ENCODE results near the gene RAI1.

The RAI1 gene

DNA sequence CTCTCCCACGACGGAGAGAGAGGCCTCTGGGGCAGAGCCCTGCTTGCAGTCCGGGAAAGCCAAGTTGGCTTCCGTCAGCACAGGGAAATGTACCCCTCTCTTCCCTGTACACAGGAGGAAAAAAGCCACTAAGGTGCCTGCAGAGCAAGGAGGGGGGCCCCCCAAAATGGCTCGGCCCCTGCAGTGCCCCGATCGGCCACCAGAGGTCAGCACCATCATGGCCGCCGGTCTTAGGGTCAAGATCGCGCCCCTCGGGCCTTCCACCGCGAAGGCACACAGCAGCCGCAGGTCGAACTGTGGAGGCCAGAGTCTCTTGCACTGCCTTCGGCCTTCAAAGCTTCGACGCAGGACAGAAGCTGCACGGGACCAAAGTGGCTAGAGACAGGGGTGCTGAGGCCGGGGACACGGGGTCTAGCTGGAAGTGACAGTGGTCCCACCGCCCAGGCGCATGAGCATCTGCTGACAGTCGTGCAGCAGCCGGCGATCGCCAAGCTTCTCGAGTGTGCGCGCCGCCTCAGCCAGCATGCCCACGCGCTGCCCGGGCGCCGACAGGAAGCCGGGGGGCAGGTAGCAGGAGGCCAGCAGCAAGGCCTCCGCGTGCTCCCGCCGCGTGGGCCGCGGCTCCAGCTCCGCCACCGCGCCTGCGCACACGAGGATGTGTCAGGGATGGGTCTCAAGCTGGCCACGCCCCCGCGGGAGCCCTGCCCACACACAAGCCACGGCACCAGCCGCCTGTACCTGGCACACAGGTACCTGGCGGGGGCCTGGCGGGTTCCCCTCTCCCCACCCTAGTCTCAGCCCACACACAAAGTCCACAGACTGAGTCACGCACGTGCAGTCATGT lies 131.2 kb downstream of the RAI1 start:
- DNase-seq (ENCODE audit: low read depth in 4 of 4, low spot score in 1 of 4) = peak in 3 of 4 experiments; percentile 44 to 50 (median 48)

DNA sequence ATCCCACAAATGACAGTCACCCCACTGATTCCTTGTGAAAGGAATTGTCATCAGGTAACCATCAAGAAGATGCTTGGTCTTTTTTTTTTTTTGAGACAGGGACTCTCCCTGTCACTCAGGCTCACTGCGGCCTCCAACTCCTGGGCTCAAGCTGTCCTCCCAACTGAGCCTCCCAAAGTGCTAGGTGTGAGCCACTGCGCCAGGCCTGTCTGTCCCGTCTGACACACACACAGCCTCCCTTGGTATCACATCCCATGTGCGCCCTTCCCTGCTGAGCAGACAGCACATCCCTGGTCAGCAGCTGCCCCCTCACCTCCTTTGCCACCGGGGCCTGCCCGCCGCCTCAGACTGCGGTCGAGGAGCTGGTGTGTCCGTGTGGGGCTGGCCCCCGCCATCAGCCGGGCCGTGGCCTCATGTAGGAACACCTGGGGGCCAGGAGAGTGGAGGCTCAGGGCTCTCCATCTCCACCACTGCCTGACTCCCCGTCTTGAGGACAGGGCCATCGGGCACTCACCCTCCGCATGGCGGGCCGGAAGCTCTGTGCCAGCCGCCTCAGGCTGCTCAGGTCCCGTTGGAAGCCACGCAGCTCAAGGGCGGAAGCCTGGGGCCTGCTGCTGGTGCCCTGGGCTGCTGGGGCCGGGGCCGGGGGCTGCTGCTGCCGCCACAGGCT lies 131.9 kb downstream of the RAI1 start:
- DNase-seq (ENCODE audit: low read depth in 4 of 4, low spot score in 1 of 4) = no peak

DNA sequence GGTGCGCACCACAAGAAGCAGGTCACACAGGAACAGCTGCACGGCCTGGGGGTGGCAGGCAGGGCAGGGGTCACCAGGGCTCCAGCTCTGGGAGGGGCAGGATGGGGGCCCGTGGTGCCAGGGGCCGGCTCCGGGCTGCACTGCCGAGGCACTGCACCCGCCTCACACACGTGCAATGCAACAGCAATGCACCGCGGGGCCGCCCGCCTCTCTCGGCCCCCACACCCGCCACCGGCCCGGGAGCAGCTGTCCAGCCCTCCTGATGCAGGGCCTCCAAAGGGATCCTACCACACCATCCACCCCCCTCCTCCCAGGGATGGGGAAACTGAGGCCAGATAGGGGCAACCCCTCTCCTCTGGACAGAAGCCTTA lies 132.5 kb downstream of the RAI1 start:
- DNase-seq (ENCODE audit: low read depth in 4 of 4, low spot score in 1 of 4) = no peak

DNA sequence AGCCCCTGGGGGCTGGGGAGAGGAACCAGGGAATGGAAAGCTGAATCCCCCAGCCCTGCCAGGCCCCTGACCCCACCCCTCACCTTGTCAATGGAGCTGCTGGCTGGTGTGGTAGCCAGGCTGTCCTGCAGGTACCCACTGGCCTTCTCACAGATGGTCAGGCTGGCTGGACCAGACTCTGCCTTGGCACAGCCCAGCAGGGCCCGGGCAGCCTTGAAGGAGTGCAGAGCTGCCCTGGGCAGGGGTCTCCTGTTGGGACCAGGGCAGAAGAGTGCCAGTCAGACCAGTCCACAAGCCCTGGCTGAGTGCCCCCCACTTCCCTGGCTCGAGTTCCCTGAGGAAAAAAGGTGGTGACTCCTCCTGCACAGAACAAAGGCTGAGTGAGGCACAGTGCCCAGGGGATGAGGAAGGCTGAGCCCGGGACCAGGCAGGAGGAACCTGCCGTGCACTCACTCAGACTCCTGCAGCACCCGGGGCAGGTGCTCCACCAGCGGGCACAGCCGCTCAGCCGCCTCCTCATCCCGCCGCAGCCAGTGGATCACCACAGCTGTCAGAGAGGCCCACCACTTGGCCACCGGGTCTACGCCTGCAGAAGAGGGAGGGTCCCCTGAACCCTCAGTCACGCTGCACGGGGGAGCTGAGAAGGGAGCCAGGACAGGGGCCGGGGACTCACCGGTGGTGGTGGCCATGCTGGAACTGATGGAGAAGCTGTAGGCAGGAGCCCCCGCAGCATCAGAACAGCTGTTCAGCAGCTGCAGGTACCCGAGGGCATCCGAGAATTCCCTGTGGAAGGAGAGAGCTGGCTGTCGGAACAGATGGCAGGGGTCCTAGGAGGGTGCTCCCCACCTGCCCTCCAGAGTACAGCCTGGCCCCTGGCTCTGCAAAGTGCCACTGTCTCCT lies 133.2 kb downstream of the RAI1 start:
- DNase-seq (ENCODE audit: low read depth in 4 of 4, low spot score in 1 of 4) = no peak

DNA sequence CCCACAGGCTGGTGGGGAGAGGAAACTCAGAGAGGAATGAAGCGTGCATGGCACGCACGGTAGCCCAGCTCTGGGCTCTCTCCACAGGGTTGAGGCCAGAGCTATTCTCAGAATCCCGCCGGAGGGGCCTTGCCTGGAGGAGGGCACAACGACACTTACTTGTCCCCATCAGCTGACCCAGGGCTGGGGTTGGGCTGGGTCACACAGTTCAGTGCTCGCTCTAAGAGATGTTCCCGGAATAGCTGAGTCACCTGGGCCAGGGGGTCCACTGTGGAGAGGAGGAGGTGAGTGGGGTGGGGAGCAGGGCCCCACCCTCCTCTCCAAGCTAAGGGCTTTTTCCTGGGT lies 133.8 kb downstream of the RAI1 start:
- no peak for DNase-seq (ENCODE audit: low read depth in 4 of 4, low spot score in 1 of 4)

DNA sequence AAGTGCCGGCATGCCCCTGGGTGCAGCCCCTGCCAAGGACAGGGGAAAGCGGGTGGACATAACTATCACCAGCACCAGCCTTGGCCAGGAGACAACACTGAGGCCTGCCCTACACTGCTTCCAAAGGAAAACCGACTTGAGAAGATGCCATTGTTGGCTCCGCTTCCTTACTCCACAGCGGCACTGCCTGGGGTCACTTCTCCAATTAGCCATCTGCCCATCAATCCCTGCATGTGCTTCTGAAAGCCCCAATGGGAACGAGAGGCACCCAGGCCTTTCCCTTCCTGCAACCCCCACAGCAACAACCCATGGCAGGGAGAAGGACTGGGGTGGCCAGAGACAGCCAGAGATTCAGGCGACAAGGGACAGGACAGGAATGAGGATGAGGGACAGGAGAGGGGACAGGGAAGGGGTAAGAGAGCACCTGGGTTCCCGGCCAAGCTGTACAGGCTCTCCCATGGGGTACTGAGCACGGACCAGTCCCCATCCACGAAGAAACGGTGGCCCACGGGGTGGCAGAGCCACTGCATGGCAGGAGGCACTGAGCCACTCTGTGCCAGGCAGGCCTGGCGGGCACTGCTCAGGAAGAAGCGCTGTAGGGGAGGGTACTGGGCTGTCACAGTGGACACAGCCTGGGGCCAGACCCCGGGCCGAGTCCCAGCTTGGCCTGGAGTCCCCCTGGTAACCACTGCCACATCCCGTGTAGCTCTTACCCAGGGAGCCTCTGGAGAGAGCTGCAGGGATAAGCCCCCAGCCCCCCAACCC lies 134.4 kb downstream of the RAI1 start:
- DNase-seq (ENCODE audit: low read depth in 4 of 4, low spot score in 1 of 4) = no peak

DNA sequence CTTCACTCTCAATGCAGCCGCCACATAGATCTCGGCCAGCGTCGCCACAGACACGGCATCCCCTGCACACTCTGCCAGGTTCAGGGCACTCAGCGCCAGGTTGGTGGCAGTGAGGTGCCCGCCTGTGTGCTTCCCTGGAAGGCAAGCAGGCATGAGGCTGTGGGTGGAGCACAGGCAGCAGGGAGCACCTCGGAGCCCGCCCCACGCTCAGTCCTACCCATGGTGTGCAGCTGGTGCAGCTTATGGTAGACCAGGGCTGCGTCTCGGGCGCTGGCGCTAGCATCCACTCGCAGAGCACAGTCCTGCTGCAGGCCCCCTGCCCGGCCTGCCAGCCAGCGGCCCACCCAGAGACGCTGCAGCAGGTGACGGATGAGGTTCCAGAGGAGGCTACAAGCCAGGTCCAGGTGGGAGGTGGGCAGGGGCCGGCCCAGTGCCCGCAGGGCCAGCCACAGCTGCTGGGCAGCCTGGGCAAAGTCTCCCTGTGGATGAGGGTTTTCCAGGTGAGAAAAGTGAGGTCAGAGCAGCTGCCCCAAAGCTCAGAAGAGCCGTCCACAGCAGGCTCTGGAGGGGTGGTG lies 135.1 kb downstream of the RAI1 start:
- DNase-seq (ENCODE audit: low read depth in 4 of 4, low spot score in 1 of 4) = no peak

DNA sequence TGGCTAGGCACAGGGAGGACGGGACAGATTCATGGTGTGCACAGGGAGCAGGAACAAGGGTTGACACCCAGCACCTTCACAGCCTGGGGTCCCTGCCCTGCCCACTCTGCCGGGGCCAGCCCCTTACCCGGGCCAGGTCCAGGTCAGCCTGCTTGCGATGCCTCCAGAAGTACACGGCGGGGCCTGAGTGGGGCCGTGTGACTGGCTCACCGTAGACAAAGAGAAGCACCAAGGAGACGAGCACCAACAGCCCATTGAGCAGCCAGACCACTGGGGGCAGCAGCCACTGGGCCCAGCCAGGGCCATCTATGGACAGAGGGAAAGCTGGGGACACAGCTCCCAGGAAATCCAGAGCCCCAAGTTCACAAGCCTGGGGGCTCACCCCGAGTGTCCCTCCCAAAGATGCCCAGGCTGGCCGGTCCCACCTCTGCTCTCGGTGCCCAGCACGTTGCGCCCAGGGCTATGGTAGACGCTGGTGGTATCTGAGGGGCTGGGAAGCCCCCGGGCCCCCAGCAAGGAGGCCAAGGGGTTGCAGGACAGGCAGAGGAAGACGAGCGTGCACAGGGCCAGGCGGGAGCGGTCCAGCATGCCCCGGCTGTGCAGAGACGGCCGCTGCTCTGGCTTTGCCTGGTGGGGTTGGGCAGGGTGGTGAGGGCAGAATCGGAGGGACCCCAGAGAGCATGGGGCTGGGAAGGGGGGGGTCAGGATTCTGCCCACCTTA lies 135.7 kb downstream of the RAI1 start:
- DNase-seq (ENCODE audit: low read depth in 4 of 4, low spot score in 1 of 4) = no peak

DNA sequence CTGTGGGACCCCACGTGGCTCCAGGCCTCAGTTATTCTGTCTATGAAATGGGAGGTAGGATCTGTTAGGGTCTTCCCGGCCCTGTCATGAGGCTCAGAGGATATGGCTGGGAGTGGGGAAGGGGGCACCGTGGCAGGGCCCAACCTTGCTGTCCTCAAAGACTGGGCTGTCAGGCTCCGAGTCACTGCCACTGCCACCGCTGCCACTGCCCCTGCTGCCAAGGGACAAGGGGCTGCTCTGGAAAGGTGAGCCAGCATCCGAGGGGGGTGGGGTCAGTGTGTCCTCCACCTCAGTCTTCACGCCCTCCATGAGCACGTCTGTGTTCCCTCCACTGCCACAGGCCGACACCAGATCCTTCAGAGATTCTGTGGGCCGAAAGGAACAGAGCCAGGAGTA lies 136.3 kb downstream of the RAI1 start:
- DNase-seq (ENCODE audit: low read depth in 4 of 4, low spot score in 1 of 4) = no peak

DNA sequence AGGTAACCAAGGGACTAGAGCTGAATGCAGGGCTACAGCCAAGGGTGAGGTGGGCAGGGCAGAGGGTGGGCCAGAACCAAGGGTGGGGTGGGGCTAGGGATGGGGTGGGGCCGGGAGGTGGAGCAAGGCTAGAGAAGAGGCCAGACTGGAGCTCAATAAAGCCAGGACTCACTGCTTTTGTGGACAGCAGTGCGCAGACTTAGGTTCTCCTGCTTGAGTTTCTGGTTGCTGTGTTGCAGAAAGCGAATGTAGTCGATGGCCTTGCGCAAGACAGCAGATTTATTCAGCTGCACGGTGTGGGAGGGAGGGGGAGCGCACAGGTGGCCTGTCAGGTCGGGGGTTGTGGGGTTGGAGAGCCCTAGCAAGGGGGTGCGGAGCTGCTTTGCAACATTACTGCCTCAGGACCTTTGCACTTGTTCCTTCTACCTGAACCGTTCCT lies 136.8 kb downstream of the RAI1 start:
- peak in 1 of 4 experiments; percentile 27 for DNase-seq (ENCODE audit: low read depth in 4 of 4, low spot score in 1 of 4)

DNA sequence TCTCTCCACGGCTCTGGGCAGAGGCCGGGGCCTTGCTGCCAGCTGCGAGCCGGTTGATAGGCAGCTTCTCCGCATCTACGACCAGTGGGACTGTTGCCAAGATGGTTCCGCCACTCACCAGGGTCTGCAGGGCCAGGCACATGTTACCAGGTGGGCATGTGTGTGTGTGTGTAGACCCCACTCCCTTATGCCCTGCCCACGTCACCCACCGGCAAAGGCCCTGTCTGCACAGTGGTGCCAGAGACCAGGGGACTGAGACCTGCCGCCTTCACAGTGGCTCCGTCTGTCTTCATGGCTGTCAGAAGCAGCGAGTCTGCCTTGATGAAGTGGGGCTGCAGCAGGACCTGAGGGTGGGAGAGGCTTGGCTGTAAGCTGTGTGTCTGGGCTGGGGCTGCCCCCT lies 137.9 kb downstream of the RAI1 start:
- no peak for DNase-seq (ENCODE audit: low read depth in 4 of 4, low spot score in 1 of 4)

DNA sequence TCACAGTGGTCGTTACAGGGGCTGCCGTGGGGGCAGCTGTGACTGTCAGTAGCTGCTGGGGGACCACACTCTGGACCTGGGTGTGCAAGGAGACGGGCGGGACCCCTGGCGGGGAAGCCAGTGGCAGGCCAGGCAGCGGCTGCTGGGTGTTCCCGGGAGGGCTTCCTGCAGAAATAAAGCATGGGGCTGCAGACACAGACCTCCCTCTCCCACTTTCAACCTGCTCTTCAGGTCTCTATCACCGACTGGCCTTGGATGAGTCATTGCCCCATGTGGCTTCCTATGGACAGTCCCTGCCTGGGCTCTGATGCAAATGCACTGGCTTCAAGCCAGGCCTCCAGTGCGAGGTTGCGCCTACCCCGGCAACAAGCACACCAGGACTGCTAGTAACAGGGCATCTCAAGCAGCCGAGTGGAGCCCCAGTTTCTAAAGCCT lies 138.3 kb downstream of the RAI1 start:
- peak in 3 of 4 experiments; percentile 28 to 77 (median 65) for DNase-seq (ENCODE audit: low read depth in 4 of 4, low spot score in 1 of 4)

DNA sequence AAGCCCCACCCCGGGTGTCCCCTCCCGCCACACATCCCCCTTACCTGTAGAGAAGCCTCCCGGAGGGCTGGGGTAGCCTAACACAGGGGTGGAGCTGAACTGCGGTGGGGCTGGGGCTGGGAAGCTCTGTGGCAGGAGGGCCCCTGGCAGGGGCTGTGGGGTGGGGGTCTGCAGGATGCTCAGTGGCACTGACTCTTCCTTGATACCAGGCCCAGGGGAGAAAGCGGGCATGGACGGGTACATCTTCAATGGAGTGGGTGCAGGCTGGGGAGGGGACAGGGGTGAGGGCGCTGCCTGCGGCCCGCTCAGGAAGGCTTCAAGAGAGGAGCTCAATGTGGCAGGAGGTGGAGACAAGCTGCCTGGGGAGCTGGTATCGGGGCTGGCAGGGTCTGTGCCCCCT lies 138.8 kb downstream of the RAI1 start:
- DNase-seq (ENCODE audit: low read depth in 4 of 4, low spot score in 1 of 4) = no peak

DNA sequence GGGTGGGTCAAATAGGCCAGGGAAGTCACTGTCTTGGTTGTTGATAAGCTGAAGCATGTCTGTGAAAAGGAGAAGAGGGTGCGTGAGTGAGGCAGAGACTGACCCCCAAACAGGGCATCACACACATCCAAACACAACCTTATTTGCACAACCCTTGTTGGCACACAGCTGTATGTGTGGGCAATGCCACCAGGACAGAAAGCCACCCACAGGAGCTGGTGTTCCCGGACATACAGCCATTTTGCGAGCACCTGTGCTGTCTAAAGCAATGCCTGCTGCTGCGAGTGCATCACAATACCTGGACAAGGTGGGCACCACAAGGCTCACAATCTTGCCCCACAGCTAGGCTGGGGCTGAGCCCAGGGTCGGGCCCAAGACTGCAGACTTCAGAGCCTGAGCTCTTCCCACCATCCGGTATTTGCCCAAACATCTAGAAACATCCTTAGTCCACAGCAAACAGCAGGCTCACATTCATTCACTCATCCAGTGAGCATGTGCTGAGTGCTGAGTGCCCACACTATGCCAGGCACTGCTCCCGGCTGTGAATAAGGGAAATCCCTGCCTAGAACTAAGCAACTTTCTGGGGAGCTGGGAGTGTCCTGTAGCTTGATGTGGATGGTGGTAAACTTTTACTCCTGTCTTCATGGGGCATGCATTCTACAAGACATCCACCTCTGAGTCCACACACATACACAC lies 139.4 kb downstream of the RAI1 start:
- DNase-seq (ENCODE audit: low read depth in 4 of 4, low spot score in 1 of 4) = no peak

DNA sequence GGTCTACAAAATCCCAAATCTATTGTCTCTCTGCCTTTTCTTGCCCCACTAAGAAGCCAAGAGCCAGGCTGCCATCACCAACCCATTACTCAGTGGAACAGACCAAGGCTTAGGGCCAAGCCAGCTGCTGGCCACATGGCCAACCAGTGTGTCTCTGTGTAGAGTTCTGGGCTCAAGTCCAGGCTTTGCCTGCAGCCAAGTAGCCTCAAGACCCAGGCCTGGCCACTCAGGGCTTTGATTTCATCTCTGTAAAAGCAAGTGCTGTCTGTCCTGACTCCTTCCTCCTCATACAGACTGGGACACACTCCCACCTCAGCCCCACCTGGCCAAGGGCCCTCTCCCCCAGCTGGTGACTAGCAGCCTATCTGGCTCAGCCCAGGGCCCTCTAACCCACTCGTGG lies 140.9 kb downstream of the RAI1 start:
- DNase-seq (ENCODE audit: low read depth in 4 of 4, low spot score in 1 of 4) = no peak

DNA sequence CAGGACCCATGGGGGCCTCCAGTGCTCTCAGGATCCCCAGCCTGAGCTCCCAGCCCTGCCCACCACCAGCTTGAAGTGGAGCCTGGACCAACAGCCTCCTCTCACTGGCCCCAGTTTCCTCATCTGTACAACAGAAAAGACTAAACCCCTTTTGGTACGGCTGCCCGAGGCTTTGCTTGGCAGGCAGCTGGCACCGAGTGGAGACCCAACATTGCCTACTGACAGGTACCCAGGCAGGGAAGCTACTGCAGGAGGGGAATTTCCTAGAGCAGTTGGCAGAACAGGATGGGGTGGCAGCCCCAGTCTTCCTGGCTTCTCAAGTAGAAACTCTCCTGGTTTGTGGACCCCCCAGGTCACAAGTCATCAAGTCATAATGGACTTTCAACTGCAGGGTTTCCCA lies 141.4 kb downstream of the RAI1 start:
- DNase-seq (ENCODE audit: low read depth in 4 of 4, low spot score in 1 of 4) = no peak

DNA sequence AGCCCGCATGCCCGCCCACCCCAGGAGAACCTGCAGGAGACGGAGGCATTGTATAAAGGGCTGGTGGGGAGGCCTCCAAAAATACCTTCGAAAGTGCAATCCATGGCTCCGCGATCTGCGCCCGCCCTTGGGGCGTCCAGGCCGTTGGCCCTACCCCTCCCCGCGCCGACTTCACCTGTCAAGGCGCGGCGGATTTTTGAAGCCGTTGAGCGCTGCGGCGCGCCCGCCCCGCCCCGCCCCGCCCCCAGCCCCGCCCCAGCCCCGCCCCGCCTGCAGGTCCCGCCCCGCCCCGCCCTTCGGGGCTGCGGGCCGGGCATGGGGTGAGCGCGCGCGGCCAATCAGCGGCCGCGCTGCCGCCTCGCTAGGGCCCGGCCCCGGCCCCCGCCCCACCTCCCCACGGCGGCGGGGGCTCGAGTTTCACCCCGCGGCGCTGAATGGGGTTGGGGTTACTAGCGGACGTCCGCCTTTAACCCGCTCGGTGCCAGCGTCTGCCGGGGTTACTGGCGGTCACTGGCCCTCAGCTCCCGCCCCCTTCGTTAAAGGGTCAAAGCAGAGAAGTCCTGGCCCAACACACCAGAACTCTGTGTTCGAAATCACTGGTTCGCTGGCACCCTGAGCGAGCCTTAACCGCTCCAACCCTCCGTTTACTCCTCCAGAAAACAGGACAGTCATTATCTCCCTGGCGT lies 142.3 kb downstream of the RAI1 start:
- peak in 3 of 4 experiments; percentile 27 to 66 (median 47) for DNase-seq (ENCODE audit: low read depth in 4 of 4, low spot score in 1 of 4)

DNA sequence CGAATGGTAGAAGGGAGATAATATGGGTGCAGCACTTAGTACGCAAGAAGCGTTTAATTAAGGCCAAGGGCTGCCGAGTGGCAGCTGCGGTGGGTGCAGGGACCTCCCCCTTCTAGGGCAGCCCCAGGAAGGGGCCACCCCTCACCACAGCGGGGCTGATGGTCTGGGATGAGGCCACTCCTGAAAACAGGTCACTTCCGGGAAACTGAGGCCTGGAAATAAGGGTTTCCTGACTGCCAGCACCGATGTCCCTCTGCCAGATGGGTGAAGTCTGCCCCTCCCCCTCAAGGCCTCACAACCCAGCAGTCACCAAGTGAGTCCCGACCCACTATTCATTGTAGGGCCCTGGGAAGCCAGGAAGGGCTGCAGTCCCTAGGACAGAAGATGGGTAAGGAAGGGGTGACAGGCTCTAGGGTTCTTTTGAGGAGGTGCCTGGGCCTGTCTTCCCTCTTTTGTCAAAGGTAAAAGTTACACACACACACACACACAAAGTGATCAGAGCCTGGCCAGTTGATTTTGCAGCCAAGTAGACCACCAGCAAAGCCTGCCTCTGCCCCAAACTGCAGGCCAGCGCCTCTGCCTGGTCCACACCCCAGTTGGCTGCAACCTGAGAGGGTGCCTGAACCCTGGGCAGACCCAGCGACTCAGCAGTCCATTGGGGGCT lies 143.0 kb downstream of the RAI1 start:
- DNase-seq (ENCODE audit: low read depth in 4 of 4, low spot score in 1 of 4) = no peak
